Activated T-helper 9 cell treated with anti-CD3 and anti-CD28 coated beads, Interleukin-2, amount 50 U/mL, for 16 hours (primary cell): ENCODE results near the gene TRUB2.

ENCODE experiments used
- DNase-seq: peaks from one replicate; pipeline ENCODE4 v3.0.0-alpha.2; 2020; ENCODE audit warnings: low read depth

Gene TRUB2

GRCh38 chr9:128322404-128323211 lies at the start of gene TRUB2, which contains the start of gene COQ4:
Gene TRUB2 (minus strand): TSS chr9:128322447. CDS start chr9:128322408, 39 bp downstream.
Gene COQ4 (plus strand): TSS chr9:128322839. CDS start chr9:128322859, 20 bp downstream.
- peak; percentile 88 for DNase-seq

GRCh38 chr9:128371630-128372117 lies 49.4 kb upstream of the TRUB2 start:
- DNase-seq = no peak

- peak; percentile 96 for DNase-seq
Observed at GRCh38 chr9:128370752-128371629, 48.7 kb upstream of the TRUB2 start, which contains the start of gene URM1. Gene URM1 (plus strand): TSS chr9:128371374. CDS start chr9:128371381, 7 bp downstream.

- DNase-seq = no peak
Observed at GRCh38 chr9:128370367-128370751, 48.1 kb upstream of the TRUB2 start.

- DNase-seq = no peak
Observed at GRCh38 chr9:128369024-128369706, 46.9 kb upstream of the TRUB2 start.

- DNase-seq = no peak
Observed at GRCh38 chr9:128365525-128365924, 43.3 kb upstream of the TRUB2 start.

- no peak for DNase-seq
Observed at GRCh38 chr9:128362774-128363173, 40.5 kb upstream of the TRUB2 start.

GRCh38 chr9:128361986-128362646 lies 39.9 kb upstream of the TRUB2 start:
- DNase-seq = peak; percentile 44

- no peak for DNase-seq
Observed at GRCh38 chr9:128361296-128361985, 39.2 kb upstream of the TRUB2 start.

GRCh38 chr9:128360826-128361225 lies 38.6 kb upstream of the TRUB2 start:
- no peak for DNase-seq

- DNase-seq = no peak
Observed at GRCh38 chr9:128358861-128359260, 36.6 kb upstream of the TRUB2 start.

- DNase-seq = no peak
Observed at GRCh38 chr9:128358090-128358489, 35.8 kb upstream of the TRUB2 start.

- DNase-seq = no peak
Observed at GRCh38 chr9:128355451-128355850, 33.2 kb upstream of the TRUB2 start.

GRCh38 chr9:128349772-128350171 lies 27.5 kb upstream of the TRUB2 start:
- no peak for DNase-seq

- no peak for DNase-seq
Observed at GRCh38 chr9:128349125-128349524, 26.9 kb upstream of the TRUB2 start.

- no peak for DNase-seq
Observed at GRCh38 chr9:128344931-128345605, 22.8 kb upstream of the TRUB2 start.

GRCh38 chr9:128343855-128344254 lies 21.6 kb upstream of the TRUB2 start:
- DNase-seq = no peak

- DNase-seq = no peak
Observed at GRCh38 chr9:128342971-128343680, 20.9 kb upstream of the TRUB2 start.

GRCh38 chr9:128341435-128341849 lies 19.2 kb upstream of the TRUB2 start:
- peak; percentile 53 for DNase-seq
